AG09319 (cell line): Measurements from ENCODE around the gene ARAP1.

Experiments used
- DNase-seq: peaks from one replicate; pipeline ENCODE4 v3.0.0-alpha.2; 2010; ENCODE audit warnings: low read depth; ENCODE audit errors: extremely low read depth
- CTCF ChIP-seq: IDR thresholded peaks from 2 replicates; pipeline ENCODE4 v1.5.1; 2011; ENCODE audit warnings: low read depth, mild to moderate bottlenecking, inconsistent platforms, low read length, moderate library complexity

The ARAP1 gene

DNA sequence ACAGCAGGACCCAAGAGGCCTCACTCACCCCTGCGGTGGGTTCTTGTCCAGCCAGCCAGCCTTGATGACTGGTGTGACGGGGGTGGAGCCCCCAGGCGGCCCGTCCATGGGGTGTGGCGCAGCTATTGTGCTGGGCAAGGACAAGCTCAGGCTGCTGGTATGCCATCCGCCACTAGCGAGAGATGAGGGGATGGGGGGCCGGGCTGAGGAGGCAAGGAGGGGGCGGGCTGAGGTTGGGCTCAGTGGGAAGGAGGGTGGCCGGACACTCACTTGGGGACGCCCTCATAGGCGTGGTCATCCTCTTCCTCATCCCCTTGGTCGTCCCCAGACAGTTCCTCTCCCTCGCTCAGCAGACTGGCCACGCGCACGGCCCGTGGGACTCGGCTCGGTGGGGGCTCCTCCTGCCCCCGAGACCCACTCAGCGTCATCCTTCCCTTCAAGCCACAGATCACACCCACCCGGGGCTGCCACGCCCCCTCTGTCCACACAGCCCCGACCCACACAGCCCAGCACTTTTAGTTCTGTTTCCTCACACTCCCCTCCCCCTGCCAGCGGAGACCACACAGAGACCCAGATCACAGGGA, 39.9 kb downstream of the ARAP1 start:
- TF ChIP-seq CTCF, result no peak
- DNase-seq, result no peak

GRCh38 chr11:72711141-72711540, 41.1 kb downstream of the ARAP1 start:
- TF ChIP-seq CTCF, result no peak
- DNase-seq, result no peak

GRCh38 chr11:72710278-72710677, 41.9 kb downstream of the ARAP1 start:
- no peak for TF ChIP-seq CTCF
- DNase-seq, result no peak

DNA sequence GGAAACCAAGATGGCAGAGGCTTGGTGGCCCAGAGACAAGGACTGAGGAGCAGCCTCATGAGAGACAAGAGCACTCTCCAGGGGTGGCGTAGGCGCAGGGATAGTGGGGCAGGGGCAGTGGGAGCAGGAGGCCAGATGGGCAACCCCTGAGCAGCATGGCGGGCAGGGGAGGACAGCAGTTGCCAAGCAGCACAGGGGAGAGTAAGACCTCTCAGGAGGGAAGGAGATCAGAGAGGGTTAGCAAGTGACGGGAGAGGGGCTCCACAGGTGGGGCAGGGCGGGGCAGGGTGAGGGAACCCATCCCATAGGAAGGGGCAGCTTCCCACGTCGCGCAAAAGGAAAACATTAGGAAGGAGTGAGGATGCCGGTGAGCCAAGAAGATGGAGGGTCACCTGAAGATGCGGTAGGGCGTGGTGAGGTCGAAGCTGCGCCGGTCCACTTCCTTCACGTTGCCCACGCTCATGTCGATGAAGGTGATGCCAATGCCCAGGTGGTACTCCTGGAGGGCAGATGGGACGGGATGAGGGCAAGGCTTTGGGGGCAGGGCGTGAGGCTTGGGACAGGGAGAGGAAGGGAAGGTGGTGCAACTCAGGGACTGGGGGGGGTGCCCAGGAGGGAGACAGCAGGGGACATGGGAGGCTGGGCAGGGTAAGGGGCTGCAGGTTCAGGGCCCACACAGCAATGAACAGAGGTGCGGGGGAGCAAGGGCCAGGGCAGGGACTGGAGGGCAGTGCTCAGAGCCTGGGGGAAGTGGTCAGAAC, 42.5 kb downstream of the ARAP1 start:
- no peak for DNase-seq
- no peak for TF ChIP-seq CTCF

DNA sequence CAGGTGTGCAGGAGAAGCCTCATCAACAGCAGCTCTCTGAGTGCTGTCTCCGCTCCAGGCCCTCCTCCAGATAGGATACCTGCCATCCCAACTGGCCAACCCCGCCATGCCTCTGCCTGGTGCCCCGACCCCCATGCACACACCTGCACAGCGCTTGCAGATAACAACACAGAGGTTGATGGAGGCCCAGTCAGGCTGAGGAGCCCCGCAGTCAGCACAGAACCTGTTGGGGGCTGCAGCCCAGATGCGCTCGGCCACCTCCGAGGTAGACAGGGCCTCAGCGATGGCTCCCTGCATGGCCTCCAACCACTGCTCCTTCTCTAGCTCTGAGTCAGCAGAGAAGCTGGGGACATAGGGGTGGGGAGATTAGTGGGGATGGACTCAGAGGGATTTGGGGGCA, 45.2 kb downstream of the ARAP1 start:
- no peak for TF ChIP-seq CTCF
- no peak for DNase-seq

- TF ChIP-seq CTCF, result no peak
These were observed 45.6 kb downstream of the ARAP1 start for GRCh38 chr11:72706579-72706978.

More at GRCh38 chr11:72706579-72706978, 45.6 kb downstream of the ARAP1 start:
- DNase-seq, result no peak
